GM04504 (cell line): ENCODE data around the gene NFIA.

Source experiments
- DNase-seq: peaks from one replicate; pipeline ENCODE4 v3.0.0-alpha.2; 2012; ENCODE audit warnings: low read depth

The NFIA gene

GRCh38 chr1:61215676-61216289 is 133.4 kb downstream of the NFIA start:
- no peak for DNase-seq

GRCh38 chr1:61220536-61220935 is 138.2 kb downstream of the NFIA start:
- DNase-seq, result no peak

GRCh38 chr1:61221642-61222041 is 139.3 kb downstream of the NFIA start:
- DNase-seq, result no peak

GRCh38 chr1:61222240-61222639 is 139.9 kb downstream of the NFIA start:
- no peak for DNase-seq

GRCh38 chr1:61223140-61223539 is 140.8 kb downstream of the NFIA start:
- no peak for DNase-seq

GRCh38 chr1:61224609-61225008 is 142.2 kb downstream of the NFIA start:
- no peak for DNase-seq

GRCh38 chr1:61225478-61225877 is 143.1 kb downstream of the NFIA start:
- DNase-seq, result no peak

- no peak for DNase-seq
Measured at GRCh38 chr1:61226791-61227567, 144.6 kb downstream of the NFIA start.

- no peak for DNase-seq
Measured at GRCh38 chr1:61227857-61228550, 145.6 kb downstream of the NFIA start.

GRCh38 chr1:61230523-61230922 is 148.2 kb downstream of the NFIA start:
- no peak for DNase-seq

- no peak for DNase-seq
Measured at GRCh38 chr1:61231795-61232194, 149.4 kb downstream of the NFIA start.

- DNase-seq, result no peak
Measured at GRCh38 chr1:61233121-61233660, 150.8 kb downstream of the NFIA start.

GRCh38 chr1:61234587-61234919 is 152.2 kb downstream of the NFIA start:
- DNase-seq, result no peak

- no peak for DNase-seq
Measured at GRCh38 chr1:61237147-61237546, 154.8 kb downstream of the NFIA start.

GRCh38 chr1:61237659-61238358 is 155.4 kb downstream of the NFIA start:
- DNase-seq, result no peak

GRCh38 chr1:61238359-61238665 is 156.0 kb downstream of the NFIA start:
- DNase-seq, result no peak

- DNase-seq, result no peak
Measured at GRCh38 chr1:61240878-61241277, 158.5 kb downstream of the NFIA start.

GRCh38 chr1:61241411-61241838 is 159.1 kb downstream of the NFIA start:
- no peak for DNase-seq

GRCh38 chr1:61241973-61242381 is 159.6 kb downstream of the NFIA start:
- no peak for DNase-seq

- DNase-seq, result peak; percentile 45
Measured at GRCh38 chr1:61244114-61244513, 161.8 kb downstream of the NFIA start.

- no peak for DNase-seq
Measured at GRCh38 chr1:61245696-61246400, 163.5 kb downstream of the NFIA start.
